ENCODE results near the gene ADGRB3. TPM values are rescaled to one million over a fixed set of nuclear protein-coding genes. Genes with fewer than 3 reads are reported as not detected.

ADGRB3 gene
- polyA plus RNA-seq, 1 donor, result 5.9 TPM

DNA sequence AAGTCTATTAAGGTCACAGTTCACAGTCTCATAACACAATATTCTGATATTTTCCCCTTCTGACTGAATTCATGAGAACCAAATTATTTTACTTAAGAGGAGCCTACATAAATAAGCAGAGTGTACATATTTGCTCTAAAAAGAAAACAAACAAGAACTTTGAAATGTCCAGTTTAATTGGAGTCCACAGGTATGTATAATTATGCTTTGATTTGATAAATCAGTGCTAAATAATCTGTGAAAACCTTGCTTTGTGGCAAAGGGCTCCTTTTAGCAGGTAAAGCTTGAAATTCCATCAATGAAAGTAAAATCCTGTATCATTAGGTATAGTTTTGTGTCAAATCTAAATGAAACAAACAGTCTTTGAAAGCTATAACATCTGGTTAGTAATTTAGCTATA is 69.4 kb downstream of the ADGRB3 start:
- DNase-seq, result no peak

DNA sequence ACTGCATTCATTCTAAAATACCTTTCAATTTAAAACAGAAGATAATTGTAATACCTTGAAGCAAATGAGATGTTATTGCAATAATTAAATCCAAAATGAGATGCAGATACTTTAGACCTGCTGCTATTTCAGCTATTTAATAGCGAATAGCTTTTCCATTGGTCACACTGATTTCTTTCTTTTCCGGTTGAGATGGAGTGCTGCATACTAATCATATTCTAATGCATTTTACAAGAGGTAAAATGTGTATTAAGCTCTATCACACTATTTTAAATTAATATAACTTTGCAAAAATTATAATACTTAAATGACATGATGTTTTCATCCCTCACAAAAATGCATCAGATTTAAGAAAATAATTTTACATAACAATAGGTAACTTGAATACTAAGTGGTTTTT is 74.0 kb downstream of the ADGRB3 start:
- DNase-seq, result no peak

- DNase-seq, result no peak
Observed at GRCh38 chr6:68709882-68710281, 74.8 kb downstream of the ADGRB3 start.

GRCh38 chr6:68710496-68710895 is 75.4 kb downstream of the ADGRB3 start:
- no peak for DNase-seq

DNA sequence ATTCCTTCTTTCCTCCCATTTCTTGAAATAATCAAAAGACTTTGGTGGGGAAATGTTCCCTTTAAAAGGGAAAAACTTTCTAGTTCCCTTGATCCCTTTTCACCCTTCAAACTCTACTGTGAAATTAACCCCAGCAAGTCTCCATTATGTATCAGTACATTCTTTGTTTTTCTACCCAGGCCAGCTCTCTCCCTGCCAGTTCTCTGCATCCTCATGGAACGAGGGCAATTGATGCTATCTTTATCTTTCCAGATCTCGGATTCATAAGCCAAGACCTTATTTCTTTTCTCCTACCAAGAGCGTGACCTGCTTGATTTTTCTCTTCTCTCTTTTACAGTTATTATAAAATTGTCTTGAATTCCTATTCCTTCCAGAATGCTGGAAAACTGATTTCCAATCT is 75.8 kb downstream of the ADGRB3 start:
- DNase-seq, result no peak

DNA sequence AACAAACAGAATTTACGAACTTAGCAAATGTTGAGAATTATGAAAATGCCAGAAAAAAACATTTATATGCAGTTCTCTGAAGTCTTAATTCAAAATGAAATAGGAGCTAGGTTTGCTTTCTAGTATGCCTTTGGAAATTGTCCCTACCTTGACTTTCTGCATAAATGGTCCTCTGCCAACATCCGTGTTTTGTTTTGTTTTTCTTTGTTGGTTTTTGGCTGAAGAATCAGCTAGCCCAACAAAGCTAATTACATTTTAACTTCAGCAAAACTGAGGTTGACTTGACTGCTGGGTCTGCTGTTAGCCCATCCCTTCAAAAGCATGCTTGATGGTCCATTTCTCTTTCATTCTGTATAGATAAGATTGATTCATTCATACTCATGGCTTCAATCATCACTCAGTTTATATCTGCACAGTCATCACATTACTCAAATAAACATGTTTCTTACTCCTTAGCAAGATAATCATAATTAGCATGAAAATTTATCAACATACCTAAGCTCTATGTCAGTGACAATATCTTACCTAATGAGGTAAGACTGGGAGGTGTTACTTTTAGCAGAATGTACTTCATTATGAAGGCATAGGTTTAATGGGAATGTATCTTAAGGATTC is 76.4 kb downstream of the ADGRB3 start:
- DNase-seq, result no peak

- no peak for DNase-seq
Observed at GRCh38 chr6:68716620-68717019, 81.5 kb downstream of the ADGRB3 start.

- no peak for DNase-seq
Observed at GRCh38 chr6:68718385-68719073, 83.4 kb downstream of the ADGRB3 start.

DNA sequence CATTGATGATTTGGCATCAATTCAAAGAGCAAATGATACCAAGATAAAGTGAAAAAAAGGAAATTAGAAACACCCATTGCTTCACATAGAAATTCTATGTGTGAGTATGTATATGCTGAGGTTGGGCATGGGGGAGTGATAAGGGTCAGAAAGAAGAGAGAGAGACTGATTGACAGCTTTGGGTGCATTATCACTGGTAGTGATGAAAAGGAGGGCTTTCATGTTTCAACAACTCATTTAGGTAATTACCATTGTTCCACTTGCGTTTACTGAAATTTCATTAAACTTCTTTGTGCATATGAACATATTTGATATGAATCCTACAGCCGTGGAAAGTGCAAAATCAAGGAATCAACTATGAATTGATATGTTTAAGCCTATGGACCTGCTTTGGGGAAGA is 84.7 kb downstream of the ADGRB3 start:
- DNase-seq, result no peak

DNA sequence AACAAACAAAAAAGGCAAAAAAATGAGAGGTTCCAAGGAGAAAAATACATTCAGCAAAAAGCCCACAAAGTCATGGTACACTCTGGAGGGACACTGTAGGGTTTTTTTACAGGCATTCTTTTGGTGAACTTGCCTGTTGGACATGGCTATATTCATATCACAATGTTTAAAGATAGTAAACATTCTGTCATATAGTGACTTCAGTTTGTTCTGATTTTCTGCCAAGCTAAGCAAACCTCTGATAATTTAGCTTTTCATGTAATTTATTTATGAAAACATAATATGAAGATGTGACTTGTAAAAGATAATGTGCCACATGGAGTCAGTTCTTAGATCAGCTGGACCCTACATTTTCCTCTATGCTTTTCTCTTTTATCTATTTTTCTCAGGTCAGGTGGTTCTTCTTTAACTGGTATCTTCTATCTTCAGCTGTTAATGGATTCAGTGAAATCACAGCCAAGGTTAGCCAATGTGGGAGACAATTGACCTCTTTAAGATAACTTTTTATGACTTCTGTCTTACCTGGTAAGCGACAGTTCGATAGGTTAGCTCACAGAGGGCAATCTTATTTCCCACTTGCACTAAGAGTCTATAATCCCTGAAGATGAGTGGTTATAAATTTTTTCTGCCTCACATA is 87.9 kb downstream of the ADGRB3 start:
- DNase-seq, result no peak

DNA sequence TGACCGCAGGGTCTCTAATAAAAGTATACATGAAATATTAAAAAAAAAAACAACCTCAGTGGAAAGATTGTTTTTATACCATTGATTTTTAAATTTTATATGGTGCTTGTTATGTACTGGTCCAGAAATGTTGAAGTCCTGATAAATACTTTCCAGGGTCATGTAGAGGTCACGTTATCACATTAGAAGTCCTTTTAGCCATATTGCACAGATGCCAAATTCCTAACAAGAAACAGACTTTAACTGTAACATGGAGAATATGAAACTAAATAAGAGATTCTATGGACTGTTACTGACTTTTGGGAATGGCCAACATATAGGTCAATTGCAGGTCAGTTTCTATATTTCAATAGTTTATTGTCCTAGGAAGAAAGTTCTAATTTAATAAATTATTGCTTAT is 89.0 kb downstream of the ADGRB3 start:
- DNase-seq, result no peak

- DNase-seq, result no peak
Observed at GRCh38 chr6:68726337-68726736, 91.3 kb downstream of the ADGRB3 start.

GRCh38 chr6:68726992-68727391 is 91.9 kb downstream of the ADGRB3 start:
- DNase-seq, result no peak

- no peak for DNase-seq
Observed at GRCh38 chr6:68727699-68728098, 92.6 kb downstream of the ADGRB3 start.

DNA sequence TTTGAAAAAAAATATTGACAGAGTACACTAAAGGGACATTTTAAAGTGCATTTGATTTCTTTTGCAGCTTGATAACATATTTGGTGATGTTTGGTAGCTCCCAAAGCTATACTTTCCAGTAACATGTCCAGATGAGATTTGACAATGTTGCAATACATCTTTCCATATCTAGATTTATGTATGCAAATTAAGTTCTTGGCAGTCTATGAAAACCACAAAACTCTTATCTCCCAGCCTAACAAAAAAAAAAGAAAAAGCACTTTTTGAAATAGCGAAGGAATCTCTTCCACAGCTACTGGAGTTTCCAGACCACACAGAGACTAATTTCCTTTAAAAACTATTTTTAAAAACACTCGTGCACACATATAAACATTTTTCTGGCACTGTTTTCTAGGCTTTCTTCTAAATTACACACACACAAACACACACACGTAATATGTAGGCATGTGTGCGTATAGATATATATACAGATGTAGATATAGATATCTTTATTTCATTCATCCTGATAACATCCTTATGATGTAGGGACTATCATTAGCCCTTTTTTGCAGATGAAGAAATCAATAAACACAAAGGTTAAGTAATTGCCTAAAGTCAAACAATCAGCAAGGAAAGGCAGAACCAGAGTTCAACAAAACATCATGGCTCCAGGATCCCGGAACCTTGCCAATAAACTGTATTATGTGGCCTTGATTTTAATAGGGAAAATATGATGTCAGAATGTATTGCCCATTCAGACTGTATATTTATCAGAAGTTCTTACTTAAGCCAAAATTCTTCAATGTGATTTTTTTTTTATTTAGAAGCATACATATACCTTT is 93.3 kb downstream of the ADGRB3 start:
- DNase-seq, result no peak

DNA sequence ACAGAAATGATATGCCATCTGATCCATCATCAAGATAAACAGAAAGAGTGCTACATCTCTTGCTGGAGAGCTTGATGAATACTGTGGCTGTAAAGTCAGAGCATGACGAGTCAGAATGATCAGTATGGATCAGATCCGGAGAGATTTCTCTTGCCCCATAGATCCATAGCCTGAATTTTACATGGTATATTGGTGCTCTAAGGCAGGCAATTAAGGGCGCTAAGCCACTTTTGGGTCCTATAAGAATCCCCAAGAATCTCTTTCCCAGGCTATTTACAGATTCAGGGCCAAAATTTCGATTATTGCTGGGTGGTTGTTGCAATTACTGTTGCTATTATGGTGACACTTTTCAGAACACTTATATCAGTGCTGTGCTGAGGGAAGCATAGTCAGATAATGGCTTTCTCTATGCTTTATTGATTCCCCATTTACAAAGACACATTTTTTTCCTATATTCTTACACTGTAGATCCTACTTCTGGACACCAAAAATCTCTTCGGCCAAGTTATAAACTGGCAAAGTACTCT is 94.4 kb downstream of the ADGRB3 start:
- DNase-seq, result no peak

GRCh38 chr6:68730291-68731054 is 95.4 kb downstream of the ADGRB3 start:
- DNase-seq, result no peak

- DNase-seq, result no peak
Observed at GRCh38 chr6:68732423-68732822, 97.3 kb downstream of the ADGRB3 start.

GRCh38 chr6:68735866-68736265 is 100.8 kb downstream of the ADGRB3 start:
- no peak for DNase-seq

GRCh38 chr6:68737061-68737460 is 102.0 kb downstream of the ADGRB3 start:
- DNase-seq, result no peak

- DNase-seq, result no peak
Observed at GRCh38 chr6:68738039-68738438, 103.0 kb downstream of the ADGRB3 start.
